Measurements from ENCODE around the gene PYGL.

- TF ChIP-seq CTCF (IDR thresholded peaks at IDR 0.05) (no peak), POLR2AphosphoS5 (IDR thresholded peaks at IDR 0.05) (no peak), POLR2A (IDR thresholded peaks at IDR 0.05) (no peak)
These were observed 87.6 kb downstream of the PYGL start for GRCh38 chr14:50856660-50857059.

All from gastroesophageal sphincter (tissue), 3 donors.